Epithelial cell of proximal tubule (primary cell): ENCODE data around the gene ADCY5. TPM values are rescaled to one million over a fixed set of nuclear protein-coding genes. Genes with fewer than 3 reads are reported as not detected.

Experiments
- DNase-seq: peaks from one replicate; pipeline ENCODE4 v3.0.0-alpha.2; 2011; ENCODE audit warnings: low read depth
- H3K4me3 ChIP-seq: 2 replicates; pipeline ENCODE4 v1.5.1; 2011; ENCODE audit warnings: low read depth, mild to moderate bottlenecking, low read length
- CTCF ChIP-seq: conservative IDR thresholded peaks from 2 replicates; pipeline ENCODE4 v1.5.1; 2012; ENCODE audit warnings: low read depth, mild to moderate bottlenecking, low read length
- total RNA-seq: library from RNA; depleted of rRNA; stranded (reverse); fragments of >200 nt; gene quantifications from 2 replicates; pipeline ENCODE4 v1.2.3, GENCODE V29; 2015

Gene ADCY5
- total RNA-seq, 1 donor from 2014 or later = 2.7 TPM

- H3K4me3 ChIP-seq = no peak overlapping the region
- peak; percentile 92 for TF ChIP-seq CTCF
- no peak for DNase-seq
Observed at GRCh38 chr3:123328851-123329635, 119.8 kb downstream of the ADCY5 start.

GRCh38 chr3:123327956-123328850 is 120.7 kb downstream of the ADCY5 start:
- no peak for DNase-seq
- no peak overlapping the region for H3K4me3 ChIP-seq
- TF ChIP-seq CTCF = no peak

GRCh38 chr3:123327480-123327879 is 121.4 kb downstream of the ADCY5 start:
- DNase-seq = no peak
- no peak for TF ChIP-seq CTCF
- no peak overlapping the region for H3K4me3 ChIP-seq

- no peak for TF ChIP-seq CTCF
- DNase-seq = no peak
- H3K4me3 ChIP-seq = no peak overlapping the region
Observed at GRCh38 chr3:123326531-123326930, 122.4 kb downstream of the ADCY5 start.

- no peak for TF ChIP-seq CTCF
- no peak overlapping the region for H3K4me3 ChIP-seq
- DNase-seq = no peak
Observed at GRCh38 chr3:123325766-123326256, 123.1 kb downstream of the ADCY5 start.

GRCh38 chr3:123324880-123325765 is 123.8 kb downstream of the ADCY5 start:
- no peak for TF ChIP-seq CTCF
- no peak overlapping the region for H3K4me3 ChIP-seq
- DNase-seq = no peak
